Fibroblast of skin of back (primary cell): ENCODE results near the gene UBE2L3.
"Not testable (repeated sequence)": the region's sequence is repeated elsewhere in the genome, so short reads cannot be mapped to it uniquely, and the experiment has no call there.

Source experiments
- DNase-seq: peaks from one replicate; pipeline ENCODE4 v3.0.0-alpha.2; 2013

UBE2L3 gene

GRCh38 chr22:21571679-21572078, 4.2 kb downstream of the UBE2L3 start:
- no peak for DNase-seq

DNA sequence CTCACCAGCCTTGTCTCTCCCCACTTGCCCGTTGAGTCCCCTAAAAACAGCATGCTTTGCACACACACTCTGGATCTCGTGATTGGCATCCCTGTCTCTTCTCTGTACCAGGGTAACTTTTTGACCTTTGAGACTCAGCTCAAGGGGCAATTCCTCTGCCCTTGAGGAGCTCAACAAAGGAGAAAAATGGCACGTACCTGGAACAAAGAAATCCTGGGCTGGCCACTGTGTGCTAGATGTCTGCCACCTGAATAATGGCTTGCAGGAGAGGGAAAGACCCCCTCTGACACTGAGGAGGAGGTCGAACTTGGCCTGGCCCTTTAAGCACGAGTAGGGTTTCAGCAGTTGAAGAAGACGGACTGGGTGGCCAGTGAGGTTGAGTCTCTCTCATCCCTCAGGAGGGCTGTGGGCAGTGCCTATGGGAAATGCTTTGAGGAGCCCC, 5.8 kb downstream of the UBE2L3 start:
- DNase-seq, result no peak

DNA sequence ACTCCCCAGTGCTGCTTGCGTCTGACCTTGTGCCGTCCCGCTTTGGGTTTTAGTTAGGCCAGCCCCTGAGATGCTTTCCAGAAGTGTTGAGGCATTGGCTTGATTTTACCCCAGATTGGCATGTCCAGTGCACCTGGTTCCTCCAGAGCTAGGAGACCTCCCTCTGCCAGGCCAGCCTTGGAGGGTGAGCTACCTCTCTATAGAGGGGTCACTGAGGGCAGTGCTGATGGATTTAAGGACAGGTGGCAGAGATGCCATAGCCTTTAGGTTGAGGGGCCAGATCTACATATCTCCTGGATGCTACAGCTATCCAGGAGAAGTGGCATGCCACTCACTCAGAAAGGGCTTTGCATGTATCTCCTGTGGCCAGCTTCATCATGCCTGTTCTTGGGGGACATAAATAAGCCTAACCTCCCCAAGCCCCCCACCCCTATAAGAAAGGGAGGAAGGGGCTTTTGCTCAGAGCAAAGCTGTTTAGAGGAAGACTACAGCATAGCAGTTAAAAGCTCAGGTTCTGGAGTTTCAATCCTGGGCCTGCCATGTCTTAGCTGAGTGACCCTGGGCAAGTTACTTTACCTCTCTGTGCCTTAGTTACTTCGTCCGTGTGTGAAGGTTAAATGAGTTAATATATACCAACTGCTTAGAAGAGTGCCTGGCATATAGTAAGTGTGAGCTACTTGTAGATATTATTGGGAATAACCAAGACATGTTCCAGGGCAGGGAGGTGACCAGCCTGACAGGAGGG, 6.4 kb downstream of the UBE2L3 start:
- no peak for DNase-seq

- no peak for DNase-seq
Observed at GRCh38 chr22:21579474-21579851, 11.9 kb downstream of the UBE2L3 start.

DNA sequence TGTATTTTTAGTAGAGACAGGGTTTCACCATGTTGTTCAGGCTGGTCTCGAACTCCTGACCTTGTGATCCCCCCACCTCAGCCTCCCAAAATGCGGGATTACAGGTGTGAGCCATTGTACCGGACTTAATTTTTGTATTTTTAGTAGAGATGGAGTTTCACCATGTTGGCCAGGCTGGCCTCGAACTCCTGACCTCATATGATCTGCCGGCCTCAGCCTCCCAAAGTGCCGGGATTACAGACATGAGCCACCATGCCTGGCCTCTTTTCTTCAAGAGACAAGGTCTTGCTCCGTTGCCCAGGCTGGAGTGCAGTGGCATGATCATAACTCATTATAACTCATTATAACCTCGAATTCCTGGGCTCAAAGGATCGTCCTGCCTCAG, 13.1 kb downstream of the UBE2L3 start:
- not testable (repeated sequence) for DNase-seq

DNA sequence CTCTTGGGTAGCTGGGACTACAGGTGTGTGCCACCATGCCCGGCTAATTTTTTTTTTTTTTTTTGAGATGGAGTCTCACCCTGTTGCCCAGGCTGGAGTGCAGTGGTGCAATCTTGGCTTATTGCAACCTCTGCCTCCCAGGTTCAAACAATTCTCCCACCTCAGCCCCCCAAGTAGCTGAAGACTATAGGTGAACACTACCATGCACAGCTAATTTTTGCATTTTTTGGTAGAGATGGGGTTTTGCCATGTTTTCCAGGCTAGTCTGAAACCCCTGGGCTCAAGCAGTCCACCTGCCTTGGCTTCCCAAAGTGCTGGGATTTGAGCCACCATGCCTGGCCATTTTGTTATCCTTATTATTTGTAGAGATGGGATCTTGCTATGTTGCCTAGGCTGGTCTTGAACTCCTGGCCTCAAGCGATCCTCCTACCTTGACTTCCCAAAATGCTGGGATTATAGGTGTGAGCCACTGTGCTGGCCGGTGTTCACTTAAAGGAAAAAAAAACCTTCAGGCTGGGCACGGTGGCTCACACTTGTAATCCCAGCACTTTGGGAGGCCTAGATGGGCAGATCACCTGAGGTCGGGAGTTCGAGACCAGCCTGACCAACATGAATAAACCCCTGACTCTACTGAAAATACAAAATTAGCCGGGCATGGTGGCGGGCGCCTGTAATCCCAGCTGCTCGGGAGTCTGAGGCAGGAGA, 13.6 kb downstream of the UBE2L3 start:
- DNase-seq, result not testable (repeated sequence)

GRCh38 chr22:21582801-21583740, 15.6 kb downstream of the UBE2L3 start:
- DNase-seq, result no peak

GRCh38 chr22:21585389-21585788, 17.9 kb downstream of the UBE2L3 start:
- DNase-seq, result no peak

DNA sequence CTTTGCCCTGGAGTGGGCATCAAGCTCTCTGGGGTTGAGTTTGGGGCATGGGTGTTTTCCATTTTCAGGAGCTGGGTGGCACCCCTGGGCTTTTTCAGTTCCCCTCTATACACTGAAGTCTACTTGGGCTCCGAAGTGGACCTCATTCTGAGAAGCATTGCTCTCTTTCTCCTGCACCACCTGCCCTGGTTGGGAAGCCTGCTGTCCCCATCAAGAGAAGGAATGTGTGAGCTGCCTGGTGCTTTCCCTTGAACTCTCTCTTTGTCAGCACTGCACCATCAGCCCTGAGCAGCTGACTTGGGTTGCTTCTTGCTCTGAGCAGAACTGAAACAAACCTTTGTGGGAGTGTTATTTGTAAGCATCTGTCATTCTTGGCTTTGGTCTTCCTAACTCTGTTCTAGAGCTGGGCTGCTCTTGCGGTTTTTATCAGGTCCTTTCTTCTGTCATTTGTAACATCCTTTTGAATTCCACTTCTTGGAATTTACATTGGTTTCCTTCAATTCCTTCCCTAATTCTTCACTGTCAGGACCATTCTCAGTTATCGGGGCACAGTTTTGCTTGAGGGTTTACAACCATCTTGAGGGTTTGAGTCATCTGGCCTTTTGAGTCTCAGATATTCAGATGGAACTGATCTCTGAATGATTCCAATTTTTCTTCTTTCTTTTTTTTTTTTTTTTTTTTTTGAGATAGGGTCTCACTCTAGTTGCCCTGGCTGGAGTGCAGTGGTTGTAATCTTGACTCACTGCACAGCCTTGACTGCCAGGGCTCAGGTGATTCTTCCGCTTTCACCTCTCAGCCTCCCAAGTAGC, 20.5 kb downstream of the UBE2L3 start:
- DNase-seq, result no peak

- DNase-seq, result no peak
Observed at GRCh38 chr22:21589396-21589795, 21.9 kb downstream of the UBE2L3 start.

DNA sequence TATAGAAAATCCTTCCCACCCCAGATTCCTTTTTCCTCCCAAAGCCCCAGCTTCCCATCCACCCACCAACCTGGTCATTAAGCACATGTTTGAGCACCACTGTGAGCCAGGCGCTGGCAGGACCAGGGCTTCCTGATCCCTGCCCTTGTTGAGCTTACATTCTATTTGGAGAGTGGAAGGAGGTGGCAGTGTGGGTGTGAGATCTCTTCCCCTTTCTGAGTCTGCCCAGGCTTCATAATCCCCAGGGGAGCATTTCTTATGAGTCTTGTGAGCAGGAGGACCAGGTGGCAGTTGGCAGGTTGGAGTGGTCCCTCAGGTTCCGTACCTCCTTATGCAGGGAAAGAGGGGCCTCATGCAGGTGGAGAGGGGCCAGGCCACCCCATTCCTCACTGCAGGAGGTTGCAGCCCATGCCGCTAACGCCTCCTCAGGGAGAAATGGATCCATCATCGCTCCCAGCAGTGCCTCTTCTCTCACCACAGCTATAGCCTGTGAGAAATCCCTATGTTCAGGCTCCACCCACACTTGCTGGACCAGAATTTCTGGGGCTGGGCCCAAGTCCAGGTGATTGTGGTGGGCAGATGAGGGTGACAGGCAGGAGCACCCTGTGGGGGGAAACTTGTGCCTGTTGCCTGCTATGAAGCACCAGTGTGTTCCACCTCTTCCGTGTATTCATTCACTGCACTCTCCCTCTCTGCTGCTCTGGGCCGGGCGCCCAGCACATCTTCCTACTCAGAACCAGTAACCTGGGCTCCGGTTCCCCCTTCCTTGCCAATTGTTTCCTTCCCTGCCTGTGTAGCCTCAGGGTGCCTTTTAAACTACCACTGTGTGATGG, 23.5 kb downstream of the UBE2L3 start:
- DNase-seq, result no peak

GRCh38 chr22:21591695-21592094, 24.2 kb downstream of the UBE2L3 start:
- no peak for DNase-seq

DNA sequence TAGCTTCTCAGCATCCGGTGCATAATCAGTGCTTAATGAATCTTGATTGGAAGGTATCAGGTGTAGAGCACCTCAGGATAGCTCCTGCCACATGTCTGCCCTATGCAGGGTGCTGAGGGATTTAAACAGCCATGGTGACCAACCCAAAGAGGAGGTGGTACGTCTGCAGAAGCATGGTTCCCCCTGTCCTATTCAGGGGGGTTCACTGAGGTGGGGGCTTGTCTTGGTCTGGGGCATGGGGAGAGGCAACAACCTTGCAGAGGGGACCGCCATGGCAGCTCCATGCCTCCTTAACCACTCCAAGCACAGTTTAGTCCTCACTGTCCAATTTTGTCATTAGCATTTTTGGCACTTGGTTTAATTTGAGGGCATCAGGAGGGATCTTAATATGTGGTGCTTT, 24.9 kb downstream of the UBE2L3 start:
- no peak for DNase-seq

DNA sequence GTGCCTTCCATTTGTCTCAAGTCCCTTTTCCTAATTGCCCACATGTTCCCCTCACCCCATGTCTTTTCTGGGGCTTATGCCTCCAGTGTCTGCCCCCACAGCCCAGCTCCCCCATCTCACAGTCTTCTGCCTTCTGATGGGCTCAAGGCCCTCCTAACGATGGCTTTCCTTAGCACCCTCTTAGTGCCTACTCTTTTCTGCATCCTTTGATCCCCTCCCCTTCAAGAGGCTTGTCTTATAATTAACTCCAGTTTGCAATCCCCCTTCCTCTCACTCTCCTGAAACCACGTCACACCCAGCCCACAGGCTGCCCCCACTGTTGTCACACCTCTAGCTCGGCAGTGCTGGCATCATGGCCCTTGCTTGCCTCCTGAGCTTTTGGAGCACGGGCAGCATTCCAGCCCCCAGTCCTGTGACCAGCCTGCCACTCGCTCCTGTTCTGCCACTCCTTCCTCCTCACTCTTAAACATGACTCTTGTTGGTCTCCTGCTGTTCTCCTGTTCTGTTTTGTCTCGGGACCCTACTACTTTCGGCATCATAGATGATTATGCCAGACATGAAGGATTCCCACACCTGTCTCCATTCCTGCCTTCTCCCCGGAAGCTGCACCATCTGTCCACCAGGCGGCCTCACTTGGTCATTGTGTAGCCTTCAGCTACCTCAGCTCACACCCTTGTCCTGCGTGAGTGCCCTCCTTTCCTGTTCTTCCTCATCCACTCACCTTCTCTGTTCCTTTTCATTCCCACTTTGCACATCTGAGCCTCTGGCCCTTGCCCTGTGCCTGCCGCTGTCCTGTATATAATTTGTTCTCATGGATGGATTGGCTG, 26.1 kb downstream of the UBE2L3 start:
- DNase-seq, result no peak

DNA sequence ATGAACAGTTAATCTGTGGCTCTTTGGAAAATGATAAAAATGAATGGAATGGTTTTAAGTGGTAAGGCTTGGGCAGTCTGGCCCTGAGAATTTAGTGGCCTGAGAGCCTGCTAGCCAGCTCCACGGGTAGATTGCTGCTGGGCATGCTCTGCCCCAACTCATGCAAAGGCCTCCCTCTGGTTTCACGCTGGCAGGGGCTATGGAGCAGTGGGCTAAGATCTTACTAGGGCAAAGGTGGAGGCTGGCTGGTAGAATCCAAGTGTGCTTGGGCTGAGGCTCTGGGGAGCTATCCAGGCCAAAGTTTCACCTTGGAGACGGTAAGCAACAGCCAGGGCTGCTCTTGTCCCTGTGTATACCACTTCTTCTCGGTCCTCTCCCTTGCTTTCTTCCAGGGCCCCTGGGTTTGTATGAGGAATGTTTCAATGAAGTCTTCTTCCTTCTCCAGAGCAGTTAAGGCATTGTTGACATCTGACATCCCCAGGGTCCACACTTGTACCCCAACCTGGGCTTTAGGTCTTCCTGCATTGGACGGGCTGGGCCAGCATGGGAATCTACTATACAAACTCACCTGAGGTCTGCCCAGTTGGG, 27.4 kb downstream of the UBE2L3 start:
- no peak for DNase-seq

- DNase-seq, result not testable (repeated sequence)
Observed at GRCh38 chr22:21596356-21597135, 29.0 kb downstream of the UBE2L3 start.

DNA sequence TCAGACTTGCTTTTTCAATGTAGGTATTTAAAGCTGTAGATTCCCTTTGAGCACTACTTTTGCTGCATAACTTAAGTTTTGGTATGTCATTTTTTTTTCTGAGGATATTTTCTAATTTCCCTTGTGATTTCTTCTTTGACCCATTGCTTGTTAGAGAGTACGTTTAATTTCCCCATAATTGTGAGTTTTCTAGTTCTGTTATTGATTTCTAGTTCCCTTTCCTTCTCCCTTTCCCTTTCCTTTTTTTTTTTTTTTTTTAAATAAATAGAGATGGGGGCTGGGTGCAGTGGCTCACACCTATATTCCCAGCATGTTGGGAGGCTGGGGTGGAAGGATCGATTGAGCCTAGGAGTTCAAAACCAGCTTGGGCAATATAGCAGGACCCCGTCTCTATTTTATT, 30.8 kb downstream of the UBE2L3 start:
- no peak for DNase-seq

GRCh38 chr22:21599053-21599893, 31.8 kb downstream of the UBE2L3 start:
- no peak for DNase-seq
